AG04450 (cell line): ENCODE results near the gene HOXC9. TPM values are rescaled to one million over a fixed set of nuclear protein-coding genes. Genes with fewer than 3 reads are reported as not detected.

Source experiments
- CTCF ChIA-PET: fragments of 300-600, 350-600 bp; formaldehyde crosslinking; extraction: SDS; loops from one replicate; lab custom pipeline; 2022; ENCODE audit warnings: antibody characterized with exemption, inconsistent platforms; lab: Charles Lee
- POLR2A ChIA-PET: fragments of 350-600 bp; formaldehyde crosslinking; extraction: SDS; loops from one replicate; lab custom pipeline; 2021; ENCODE audit warnings: antibody characterized with exemption, inconsistent platforms; lab: Yijun Ruan, JAX
- DNase-seq: peaks from one replicate; pipeline ENCODE4 v3.0.0-alpha.2; 2011; ENCODE audit warnings: low read depth, low spot score
- H3K27ac ChIP-seq: one replicate; pipeline ENCODE4 v1.5.1; 2012; ENCODE audit warnings: low read depth, low read length, control low read depth
- H3K27me3 ChIP-seq: one replicate; pipeline ENCODE4 v1.6.0; 2012; ENCODE audit warnings: low read length; ENCODE audit not compliant: control insufficient read depth, insufficient read depth
- H3K4me3 ChIP-seq: 2 replicates; pipeline ENCODE4 v1.5.1; 2011; ENCODE audit warnings: mild to moderate bottlenecking, low read depth, low read length, control low read depth
- H3K9me3 ChIP-seq: 2 replicates; pipeline ENCODE4 v1.5.1; 2012; ENCODE audit warnings: low read length; ENCODE audit not compliant: control insufficient read depth, insufficient read depth
- polyA plus RNA-seq: library from polyadenylated mRNA; depleted of rRNA; stranded (reverse); fragments of >200 nt; gene quantifications from 2 replicates; pipeline ENCODE4 v1.2.3, GENCODE V29; 2011
- TF ChIP-seq, protein P1 (sequence below): IDR thresholded peaks from 2 replicates; pipeline ENCODE4 v1.5.1; 2011; ENCODE audit warnings: low read depth, low read length, control low read depth, inconsistent platforms

Gene HOXC9
- polyA plus RNA-seq, 1 experiment, result not detected

DNA sequence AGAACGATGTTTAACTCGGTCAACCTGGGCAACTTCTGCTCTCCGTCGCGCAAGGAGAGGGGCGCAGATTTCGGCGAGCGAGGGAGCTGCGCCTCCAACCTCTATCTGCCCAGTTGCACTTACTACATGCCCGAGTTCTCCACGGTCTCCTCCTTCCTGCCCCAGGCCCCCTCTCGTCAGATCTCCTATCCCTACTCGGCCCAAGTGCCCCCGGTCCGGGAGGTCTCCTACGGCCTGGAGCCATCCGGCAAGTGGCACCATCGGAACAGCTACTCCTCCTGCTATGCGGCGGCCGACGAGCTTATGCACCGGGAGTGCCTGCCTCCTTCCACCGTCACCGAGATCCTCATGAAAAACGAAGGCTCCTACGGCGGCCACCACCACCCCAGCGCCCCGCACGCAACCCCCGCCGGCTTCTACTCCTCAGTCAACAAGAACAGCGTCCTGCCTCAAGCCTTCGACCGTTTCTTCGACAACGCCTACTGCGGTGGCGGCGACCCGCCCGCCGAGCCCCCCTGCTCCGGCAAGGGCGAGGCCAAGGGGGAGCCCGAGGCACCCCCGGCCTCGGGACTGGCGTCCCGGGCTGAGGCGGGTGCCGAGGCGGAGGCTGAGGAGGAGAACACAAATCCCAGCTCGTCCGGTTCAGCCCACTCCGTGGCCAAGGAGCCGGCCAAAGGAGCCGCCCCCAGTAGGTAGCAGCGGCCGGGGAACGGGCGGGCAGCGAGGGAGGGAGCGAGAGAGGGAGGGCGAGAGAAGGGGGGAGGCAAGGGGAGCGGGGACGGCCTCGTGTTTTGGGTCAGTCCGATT is 26.5 kb upstream of the HOXC9 start:
- Histone ChIP-seq H3K9me3 (peaks cover 12% of the 10 kb centered on the region), H3K27me3 (peaks cover 95% of the 10 kb centered on the region), H3K27ac (no peak overlapping the region), H3K4me3 (no peak overlapping the region)
- TF ChIP-seq, protein P1, sequence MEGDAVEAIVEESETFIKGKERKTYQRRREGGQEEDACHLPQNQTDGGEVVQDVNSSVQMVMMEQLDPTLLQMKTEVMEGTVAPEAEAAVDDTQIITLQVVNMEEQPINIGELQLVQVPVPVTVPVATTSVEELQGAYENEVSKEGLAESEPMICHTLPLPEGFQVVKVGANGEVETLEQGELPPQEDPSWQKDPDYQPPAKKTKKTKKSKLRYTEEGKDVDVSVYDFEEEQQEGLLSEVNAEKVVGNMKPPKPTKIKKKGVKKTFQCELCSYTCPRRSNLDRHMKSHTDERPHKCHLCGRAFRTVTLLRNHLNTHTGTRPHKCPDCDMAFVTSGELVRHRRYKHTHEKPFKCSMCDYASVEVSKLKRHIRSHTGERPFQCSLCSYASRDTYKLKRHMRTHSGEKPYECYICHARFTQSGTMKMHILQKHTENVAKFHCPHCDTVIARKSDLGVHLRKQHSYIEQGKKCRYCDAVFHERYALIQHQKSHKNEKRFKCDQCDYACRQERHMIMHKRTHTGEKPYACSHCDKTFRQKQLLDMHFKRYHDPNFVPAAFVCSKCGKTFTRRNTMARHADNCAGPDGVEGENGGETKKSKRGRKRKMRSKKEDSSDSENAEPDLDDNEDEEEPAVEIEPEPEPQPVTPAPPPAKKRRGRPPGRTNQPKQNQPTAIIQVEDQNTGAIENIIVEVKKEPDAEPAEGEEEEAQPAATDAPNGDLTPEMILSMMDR, result no peak
- ChIA-PET POLR2A (no interaction called here), CTCF (interaction anchor here (0.6 kb wide), 1 partner anchor 228 kb away, joined by 3 read pairs; no protein-coding TSS in a partner anchor)
- DNase-seq, result no peak

DNA sequence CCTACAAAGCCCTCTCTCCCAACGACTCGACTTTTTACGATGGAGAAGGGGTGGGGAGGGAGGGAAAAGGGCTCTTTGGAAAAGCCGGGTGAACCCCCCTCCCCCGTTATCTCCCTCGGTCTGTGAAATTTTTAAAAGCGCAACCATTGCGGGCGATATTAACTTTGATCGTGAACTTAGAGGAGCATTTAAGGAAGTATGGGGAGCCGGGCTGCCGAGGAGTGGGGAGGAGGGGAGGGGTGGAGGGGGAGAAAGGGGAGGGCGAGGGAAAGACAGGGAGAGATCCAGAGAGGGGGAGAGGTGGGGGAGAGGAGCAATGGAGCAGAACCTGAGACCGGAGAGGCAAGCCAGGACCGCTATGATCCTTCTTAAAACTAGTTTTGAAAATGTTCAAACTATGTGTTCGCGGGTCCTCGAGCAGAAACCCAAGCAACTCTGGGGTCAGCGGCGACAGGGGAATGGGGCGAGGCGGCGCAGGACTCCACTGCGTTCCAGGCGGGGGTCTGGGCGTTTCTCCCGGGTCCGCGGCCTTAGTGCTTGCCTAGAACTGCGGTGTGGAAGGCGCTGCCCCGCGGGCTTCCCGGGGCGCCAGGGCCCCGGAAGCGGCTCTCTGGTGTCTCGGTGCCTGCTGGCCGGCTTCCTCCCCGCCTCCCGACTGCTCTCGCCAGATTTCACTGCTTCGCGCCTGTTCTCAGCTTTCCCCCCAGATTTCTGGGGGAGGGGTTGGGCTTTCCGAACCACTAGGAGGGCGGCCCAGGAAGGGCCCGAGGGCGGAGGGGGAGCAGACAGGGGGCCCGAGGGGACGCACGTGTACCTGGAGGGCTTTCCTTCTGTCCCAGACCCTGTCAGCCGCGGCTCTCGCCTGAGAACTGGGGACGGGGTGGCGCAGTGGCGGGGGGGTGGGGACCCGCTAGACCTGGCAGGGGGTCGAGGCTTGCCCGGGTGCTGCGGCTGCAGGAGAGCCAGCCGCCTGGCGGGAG is 25.6 kb upstream of the HOXC9 start, which contains the start of gene HOTAIR:
Gene HOTAIR (minus strand): TSS at position 871 of the 980 bp plus-strand sequence.
- Histone ChIP-seq H3K27ac (no peak within 1 kb of the TSS), H3K27me3 (peaks cover 95% of the 10 kb centered on the region), H3K4me3 (no peak within 1 kb of the TSS), H3K9me3 (peaks cover 12% of the 10 kb centered on the region)
- no peak for DNase-seq
- ChIA-PET CTCF (interaction anchor here (0.6 kb wide), 1 partner anchor 227 kb away, joined by 3 read pairs; no protein-coding TSS in a partner anchor), POLR2A (no interaction called here)
- TF ChIP-seq, protein P1, result no peak

DNA sequence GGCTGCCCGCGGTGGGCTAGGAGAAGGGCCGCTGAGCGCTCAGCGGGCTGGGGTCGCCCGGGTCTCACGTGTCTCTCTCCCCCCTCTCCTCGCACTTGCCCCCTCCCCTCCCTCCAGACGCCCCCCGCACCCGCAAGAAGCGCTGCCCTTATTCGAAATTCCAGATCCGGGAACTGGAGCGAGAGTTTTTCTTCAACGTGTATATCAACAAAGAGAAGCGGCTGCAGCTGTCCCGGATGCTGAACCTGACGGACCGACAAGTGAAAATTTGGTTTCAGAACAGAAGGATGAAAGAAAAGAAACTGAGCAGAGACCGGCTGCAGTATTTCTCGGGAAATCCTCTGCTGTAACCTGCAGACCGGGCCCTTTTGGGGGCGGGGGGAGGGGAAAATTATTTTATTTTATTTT is 24.9 kb upstream of the HOXC9 start:
- H3K4me3 ChIP-seq, result no peak overlapping the region
- peaks cover 95% of the 10 kb centered on the region for H3K27me3 ChIP-seq

DNA sequence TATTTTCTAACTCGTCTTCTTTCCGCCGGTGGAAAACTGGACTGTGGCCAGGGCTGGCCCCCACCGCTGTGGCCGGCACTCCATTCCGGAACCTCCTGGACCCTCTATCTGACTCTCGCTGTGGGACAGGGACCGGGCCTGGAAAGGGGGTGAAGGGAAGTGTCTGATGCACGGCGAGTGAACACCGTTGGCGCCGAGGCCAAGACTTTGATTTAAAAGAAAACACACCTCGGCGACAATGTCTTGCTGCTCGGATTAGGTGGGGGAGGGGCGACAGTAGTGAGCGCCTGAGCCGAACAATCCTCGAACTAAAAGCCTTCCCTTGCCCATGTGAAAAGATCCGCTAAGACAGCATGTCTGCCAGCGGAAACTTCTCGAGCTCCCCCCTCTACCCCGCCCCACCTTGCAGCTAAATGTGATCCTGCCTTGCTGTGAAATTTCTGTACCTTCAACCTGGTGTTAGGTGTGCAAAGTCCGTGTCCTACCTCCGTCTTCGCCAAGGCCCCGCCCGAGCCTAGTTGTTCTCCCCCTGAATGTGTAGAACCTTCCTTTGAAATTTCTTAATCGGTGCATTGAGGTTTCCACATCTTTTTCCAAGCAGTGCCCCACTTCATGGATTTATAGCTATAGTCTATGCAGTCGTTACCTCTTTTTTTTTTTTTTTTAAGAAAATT is 24.3 kb upstream of the HOXC9 start:
- POLR2A ChIA-PET, result interaction anchor here (0.6 kb wide), 1 partner anchor 10 kb away, joined by 3 read pairs; no protein-coding TSS in a partner anchor
- Histone ChIP-seq H3K27me3 (peaks cover 92% of the 10 kb centered on the region), H3K27ac (no peak overlapping the region), H3K4me3 (no peak overlapping the region), H3K9me3 (peaks cover 12% of the 10 kb centered on the region)
- no peak for DNase-seq
- CTCF ChIA-PET, result interaction anchor here (0.6 to 1.1 kb wide), 2 partner anchors 30 to 157 kb away, joined by 3 read pairs; no protein-coding TSS in a partner anchor
- TF ChIP-seq, protein P1, result no peak

More for the DNA sequence above, 24.9 kb upstream of the HOXC9 start:
- no peak for DNase-seq
- TF ChIP-seq, protein P1, result no peak
- Histone ChIP-seq H3K27ac (no peak overlapping the region), H3K9me3 (peaks cover 12% of the 10 kb centered on the region)
- POLR2A ChIA-PET, result interaction anchor here (0.6 kb wide), 1 partner anchor 11 kb away, joined by 3 read pairs; no protein-coding TSS in a partner anchor
- CTCF ChIA-PET, result no interaction called here
